22Rv1 (cell line): ENCODE measurements around the gene ERC1.

Experiments used
- H3K27ac ChIP-seq: fragments of 450-650 bp; 2 replicates; pipeline ENCODE4 v1.5.1; 2017
- ZFX ChIP-seq: fragments of 450-650 bp; IDR thresholded peaks from 2 replicates; pipeline ENCODE4 v1.6.1; 2017; ENCODE audit warnings: antibody characterized with exemption, borderline replicate concordance
- TF ChIP-seq, protein P1 (sequence below): fragments of 450-650 bp; IDR thresholded peaks from 2 replicates; pipeline ENCODE4 v1.5.1; 2017; ENCODE audit warnings: mild to moderate bottlenecking

ERC1 gene

DNA sequence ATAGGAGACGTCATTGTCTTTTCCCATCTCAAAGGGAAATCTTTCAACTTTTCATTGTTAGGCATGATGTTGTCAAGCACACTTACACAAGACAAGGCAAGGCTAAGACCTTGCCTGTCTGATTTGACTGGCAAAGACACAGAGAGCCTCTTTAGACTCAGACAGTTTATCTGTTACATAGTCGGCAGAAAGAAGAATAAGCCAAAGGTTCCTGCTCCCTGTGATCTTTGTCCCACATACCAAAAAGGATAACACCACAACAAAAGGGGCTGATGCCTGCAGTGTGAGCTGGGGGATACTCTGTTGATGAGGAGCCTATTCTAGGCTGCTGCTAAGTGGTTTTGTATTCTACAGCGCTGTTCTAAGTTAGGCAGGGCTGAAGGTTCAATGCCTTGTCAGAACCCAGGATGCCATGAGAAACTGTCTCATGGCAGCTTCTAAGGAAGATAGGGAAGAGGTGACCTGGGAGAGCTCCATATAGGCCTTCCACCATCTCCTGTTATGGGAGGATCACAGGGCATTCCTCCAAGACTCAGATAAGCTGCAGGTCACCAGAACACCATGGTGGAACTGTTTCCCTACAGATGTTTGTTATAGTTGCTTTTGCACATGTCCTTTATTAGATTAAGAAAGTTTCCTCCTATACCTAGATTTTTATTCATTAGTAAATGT, 12.7 kb downstream of the ERC1 start:
- H3K27ac ChIP-seq: no peak overlapping the region
- TF ChIP-seq, protein P1, sequence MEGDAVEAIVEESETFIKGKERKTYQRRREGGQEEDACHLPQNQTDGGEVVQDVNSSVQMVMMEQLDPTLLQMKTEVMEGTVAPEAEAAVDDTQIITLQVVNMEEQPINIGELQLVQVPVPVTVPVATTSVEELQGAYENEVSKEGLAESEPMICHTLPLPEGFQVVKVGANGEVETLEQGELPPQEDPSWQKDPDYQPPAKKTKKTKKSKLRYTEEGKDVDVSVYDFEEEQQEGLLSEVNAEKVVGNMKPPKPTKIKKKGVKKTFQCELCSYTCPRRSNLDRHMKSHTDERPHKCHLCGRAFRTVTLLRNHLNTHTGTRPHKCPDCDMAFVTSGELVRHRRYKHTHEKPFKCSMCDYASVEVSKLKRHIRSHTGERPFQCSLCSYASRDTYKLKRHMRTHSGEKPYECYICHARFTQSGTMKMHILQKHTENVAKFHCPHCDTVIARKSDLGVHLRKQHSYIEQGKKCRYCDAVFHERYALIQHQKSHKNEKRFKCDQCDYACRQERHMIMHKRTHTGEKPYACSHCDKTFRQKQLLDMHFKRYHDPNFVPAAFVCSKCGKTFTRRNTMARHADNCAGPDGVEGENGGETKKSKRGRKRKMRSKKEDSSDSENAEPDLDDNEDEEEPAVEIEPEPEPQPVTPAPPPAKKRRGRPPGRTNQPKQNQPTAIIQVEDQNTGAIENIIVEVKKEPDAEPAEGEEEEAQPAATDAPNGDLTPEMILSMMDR: no peak
- TF ChIP-seq ZFX: no peak

DNA sequence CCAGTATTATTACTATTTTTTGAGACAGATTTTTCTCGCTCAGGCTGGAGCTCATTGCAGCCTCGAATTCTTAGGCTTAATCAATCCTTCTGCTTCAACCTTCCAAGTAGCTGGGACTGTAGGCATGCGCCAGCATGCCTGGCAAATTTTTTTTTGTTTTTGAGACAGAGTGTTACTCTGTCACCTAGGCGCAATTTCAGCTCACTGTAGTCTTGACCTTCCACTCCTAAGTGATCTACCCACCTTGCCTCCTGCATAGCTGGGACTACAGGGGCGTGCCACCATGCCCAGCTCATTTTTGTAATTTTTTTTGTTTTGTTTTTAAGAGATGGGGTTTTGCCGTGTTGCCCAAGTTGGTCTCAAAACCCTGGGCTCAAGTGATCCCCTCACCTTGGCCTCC, 15.2 kb downstream of the ERC1 start:
- no peak overlapping the region for H3K27ac ChIP-seq
- TF ChIP-seq ZFX: no peak
- TF ChIP-seq, protein P1: no peak

DNA sequence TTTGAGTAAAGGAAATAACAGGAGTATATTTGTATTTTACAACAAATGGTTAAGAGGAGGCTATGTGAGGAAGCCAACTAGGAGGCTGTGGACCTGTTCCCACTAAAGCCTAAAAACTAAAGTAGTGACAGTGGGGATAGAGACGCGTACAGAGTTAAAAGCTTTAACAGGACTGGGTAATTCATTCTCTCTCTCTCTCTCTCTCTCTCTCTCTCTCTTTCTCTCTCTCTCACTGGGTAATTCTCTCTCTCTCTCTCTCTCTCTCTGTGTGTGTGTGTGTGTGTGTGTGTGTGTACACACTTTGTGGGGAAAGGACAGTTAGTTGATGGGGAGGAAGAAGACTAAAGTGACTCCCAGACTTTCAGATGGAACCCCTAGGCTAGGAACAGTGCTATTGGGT, 16.3 kb downstream of the ERC1 start:
- TF ChIP-seq, protein P1: no peak
- TF ChIP-seq ZFX: no peak
- no peak overlapping the region for H3K27ac ChIP-seq

DNA sequence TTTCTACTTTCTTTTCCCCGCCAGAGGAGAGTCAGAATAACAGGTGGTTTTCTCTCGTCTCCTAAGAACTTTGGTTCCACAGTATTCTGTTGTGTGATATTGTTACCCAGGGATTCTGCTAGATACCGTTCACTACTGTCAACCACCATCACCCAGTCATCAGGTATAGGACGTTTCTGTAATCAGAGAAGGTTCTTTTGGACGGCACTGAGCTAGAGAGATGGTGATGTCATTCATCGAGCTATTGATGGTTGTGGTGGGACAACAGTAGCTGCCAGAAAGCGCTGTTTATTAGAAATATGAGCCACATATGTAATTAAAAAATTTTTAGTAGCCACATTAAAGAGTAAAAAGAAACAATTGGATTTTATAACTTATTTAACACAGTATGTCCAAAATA, 17.0 kb downstream of the ERC1 start:
- no peak overlapping the region for H3K27ac ChIP-seq
- TF ChIP-seq ZFX: no peak
- TF ChIP-seq, protein P1: no peak

DNA sequence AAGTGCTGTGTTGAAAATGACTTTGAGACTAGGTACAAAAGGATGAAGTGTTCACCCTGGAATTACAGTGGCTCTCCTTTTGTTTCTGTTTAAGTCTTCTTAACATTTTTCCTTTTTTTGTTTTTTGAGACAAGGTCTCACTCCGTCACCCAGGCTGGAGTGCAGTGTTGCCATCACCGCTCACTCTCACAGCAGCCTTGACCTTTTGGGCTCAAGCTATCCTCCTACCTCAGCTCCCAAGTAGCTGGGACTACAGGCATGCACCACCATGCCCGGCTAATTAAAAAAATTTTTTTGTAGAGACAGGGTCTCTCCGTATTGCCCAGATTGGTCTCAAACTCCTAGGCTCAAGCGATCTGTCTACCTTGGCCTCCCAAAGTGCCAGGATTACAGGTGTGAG, 20.1 kb downstream of the ERC1 start:
- TF ChIP-seq ZFX: no peak
- TF ChIP-seq, protein P1: no peak
- H3K27ac ChIP-seq: no peak overlapping the region

DNA sequence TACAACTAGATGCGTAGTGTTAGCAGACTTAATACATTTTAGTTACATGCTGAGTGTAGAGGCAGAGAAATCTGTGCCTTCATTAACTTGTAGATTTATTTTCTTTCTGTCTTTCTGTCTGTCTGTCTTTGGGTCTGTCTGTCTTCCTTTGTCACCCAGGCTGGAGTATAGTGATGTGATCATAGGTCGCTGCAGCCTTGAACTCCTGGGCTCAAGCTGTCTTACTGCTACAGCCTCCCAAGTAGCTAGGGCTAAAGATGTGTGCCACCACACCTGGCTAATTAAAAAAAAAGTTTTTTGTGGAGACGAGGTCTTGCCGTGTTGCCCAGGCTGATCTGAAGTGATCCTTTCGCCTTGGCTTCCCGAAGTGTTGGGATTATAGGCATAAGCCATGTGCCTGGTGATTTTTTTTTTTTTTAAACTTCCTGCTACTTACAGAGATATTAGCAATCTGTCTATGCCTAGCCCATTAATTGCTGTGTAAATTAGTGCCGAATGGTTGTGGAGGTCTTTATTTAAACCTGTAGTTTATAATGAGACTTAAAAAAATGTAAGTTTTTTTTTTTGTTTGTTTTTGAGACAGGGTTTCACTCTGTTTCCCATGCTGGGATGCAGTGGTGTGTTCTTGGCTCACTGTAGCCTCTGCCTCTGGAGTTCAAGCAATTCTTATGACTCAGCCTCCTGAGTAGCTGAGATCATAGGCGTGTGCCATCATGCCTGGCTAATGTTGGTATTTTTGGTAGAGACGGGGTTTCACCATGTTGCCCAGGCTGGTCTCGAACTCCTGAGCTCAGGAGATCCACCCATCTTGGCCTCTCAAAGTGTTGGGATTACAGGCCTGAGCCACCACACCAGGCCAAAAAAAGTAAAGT, 22.8 kb downstream of the ERC1 start:
- TF ChIP-seq, protein P1: no peak
- TF ChIP-seq ZFX: no peak
- H3K27ac ChIP-seq: no peak overlapping the region

DNA sequence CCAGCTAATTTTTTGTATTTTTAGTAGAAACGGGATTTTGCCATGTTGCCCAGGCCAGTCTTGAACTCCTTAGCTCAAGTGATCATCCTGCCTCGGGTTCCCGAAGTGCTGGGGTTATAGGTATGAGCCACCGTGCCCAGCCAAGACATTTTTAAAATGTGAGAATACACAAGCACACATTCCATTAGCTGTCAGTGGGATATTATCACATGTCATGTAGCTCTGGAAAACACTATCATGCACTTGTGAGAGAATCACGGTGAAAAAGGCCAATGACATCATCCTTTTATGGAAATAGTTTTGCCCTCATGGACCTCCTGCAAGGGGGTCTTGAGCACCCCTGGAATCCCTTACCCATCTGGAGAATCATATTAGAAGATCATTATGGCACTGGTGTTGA, 28.3 kb downstream of the ERC1 start:
- H3K27ac ChIP-seq: no peak overlapping the region
- TF ChIP-seq, protein P1: no peak
